PC-9 (cell line): ENCODE measurements around the gene HSPA14. TPM values are rescaled to one million over a fixed set of nuclear protein-coding genes. Genes with fewer than 3 reads are reported as not detected.

ENCODE experiments used
- BruUV-seq: library from RNA; stranded (reverse); fragments of 400-500 nt; replicated peaks from 2 replicates; lab custom pipeline; 2021; lab: Mats Ljungman, UMichigan
- CTCF ChIA-PET: fragments of 300-600 bp; sonication (Branson Sonifier 250); formaldehyde crosslinking; loops from one replicate; lab custom pipeline; 2022; ENCODE audit warnings: antibody characterized with exemption; lab: Charles Lee
- POLR2A ChIA-PET: fragments of 300-600 bp; sonication (Branson Sonifier 250); formaldehyde crosslinking; loops from one replicate; lab custom pipeline; 2022; ENCODE audit warnings: antibody characterized with exemption; ENCODE audit not compliant: unreplicated experiment; lab: Charles Lee
- DNase-seq, 2 experiments: peaks; one replicate each; pipeline versions ENCODE4 v3.0.0 to v3.0.0-alpha.2; 2015 to 2022; ENCODE audit warnings: mixed read lengths in 1 of 2
- H2AFZ ChIP-seq: fragments of 200-600 bp; sonication (generic); 2 replicates; pipeline ENCODE4 v1.8.1; 2017; ENCODE audit warnings: antibody characterized with exemption
- H3F3A ChIP-seq: fragments of 200-600 bp; sonication (generic); 2 replicates; pipeline ENCODE4 v1.8.1; 2017; ENCODE audit warnings: antibody characterized with exemption, mild to moderate bottlenecking, low read depth; ENCODE audit not compliant: insufficient read depth
- H3K27ac ChIP-seq: fragments of 200-600 bp; sonication (generic); 2 replicates; pipeline ENCODE4 v1.6.1; 2016; ENCODE audit warnings: mixed run types
- H3K27me3 ChIP-seq: fragments of 200-600 bp; sonication (generic); 2 replicates; pipeline ENCODE4 v1.6.1; 2016; ENCODE audit warnings: low read depth, mixed run types; ENCODE audit not compliant: insufficient read depth
- H3K36me3 ChIP-seq: fragments of 200-600 bp; sonication (generic); 2 replicates; pipeline ENCODE4 v1.6.1; 2016; ENCODE audit warnings: low read depth, mixed run types
- H3K4me1 ChIP-seq: fragments of 200-600 bp; sonication (generic); replicated peaks from 2 replicates; pipeline ENCODE4 v1.6.1; 2016; ENCODE audit warnings: mixed run types; ENCODE audit not compliant: insufficient read depth
- H3K4me2 ChIP-seq: fragments of 200-600 bp; sonication (generic); 2 replicates; pipeline ENCODE4 v1.6.1; 2017; ENCODE audit warnings: mixed run types
- H3K4me3 ChIP-seq: fragments of 200-600 bp; sonication (generic); 2 replicates; pipeline ENCODE4 v1.6.1; 2016; ENCODE audit warnings: mixed run types
- H3K79me2 ChIP-seq: fragments of 200-600 bp; sonication (generic); 2 replicates; pipeline ENCODE4 v1.6.1; 2017; ENCODE audit warnings: low read depth, mixed run types
- H3K9me2 ChIP-seq: fragments of 200-600 bp; sonication (generic); 2 replicates; pipeline ENCODE4 v1.8.1; 2017; ENCODE audit warnings: mild to moderate bottlenecking; ENCODE audit not compliant: insufficient read depth
- H3K9me3 ChIP-seq: fragments of 200-600 bp; sonication (generic); 2 replicates; pipeline ENCODE4 v1.8.1; 2016; ENCODE audit warnings: low read depth; ENCODE audit not compliant: insufficient read depth
- H4K20me1 ChIP-seq: fragments of 200-600 bp; sonication (generic); 2 replicates; pipeline ENCODE4 v1.8.1; 2017; ENCODE audit not compliant: insufficient read depth
- EZH2 ChIP-seq: fragments of 200-600 bp; sonication (generic); IDR thresholded peaks from 2 replicates; pipeline ENCODE4 v1.8.0; 2017; ENCODE audit warnings: antibody characterized with exemption, low read depth
- intact Hi-C: fragments of 100-400 bp; cut with micrococcal nuclease; formaldehyde crosslinking; loops from one replicate; pipeline ENCODE4 v1.10.0; 2022; ENCODE audit not compliant: unreplicated experiment
- total RNA-seq: library from RNA; stranded (reverse); gene quantifications from 2 replicates; pipeline ENCODE4 v1.2.3, GENCODE V29; 2021
- TF ChIP-seq, protein P1 (sequence below): fragments of 200-600 bp; sonication (generic); conservative IDR thresholded peaks from 2 replicates; pipeline ENCODE4 v1.6.1; 2017; ENCODE audit warnings: mixed run types, antibody characterized with exemption, mild to moderate bottlenecking, moderate library complexity

HSPA14 gene
- total RNA-seq, 1 experiment from 2014 or later, result 23.1 TPM

DNA sequence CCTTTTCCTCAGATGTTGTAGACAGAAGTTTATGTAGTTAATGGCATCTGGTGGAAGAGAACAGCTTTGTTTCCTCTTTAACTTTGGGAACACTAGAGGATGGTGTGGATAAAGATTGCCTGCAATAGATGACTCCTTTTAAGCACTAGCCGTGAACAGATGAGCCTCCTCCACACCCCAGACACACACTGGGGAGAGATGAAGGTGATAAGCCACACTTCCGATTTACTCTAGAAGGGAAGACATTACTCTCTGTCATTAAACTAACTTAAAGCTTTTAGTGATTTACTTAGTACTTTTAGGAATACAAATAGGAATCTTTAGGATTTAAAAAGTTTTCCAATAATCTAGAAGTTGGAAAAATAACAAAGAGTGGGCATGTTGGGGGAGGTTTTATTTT lies 6.8 kb downstream of the HSPA14 start:
- Histone ChIP-seq H3K79me2 (peaks cover 17% of the 10 kb centered on the region; the same call in 1 of the 2 replicates), H3K4me2 (no peak overlapping the region), H3K36me3 (peaks cover 8% of the 10 kb centered on the region), H3K9me2 (no peaks in the 10 kb centered on the region), H3K4me3 (no peak overlapping the region), H3K9me3 (no peaks in the 10 kb centered on the region), H4K20me1 (no peaks in the 10 kb centered on the region), H3F3A (no peaks in the 10 kb centered on the region), H3K4me1 (no peaks in the 10 kb centered on the region), H3K27me3 (no peaks in the 10 kb centered on the region), H3K27ac (no peak overlapping the region), H2AFZ (no peak overlapping the region)
- BruUV-seq, result no TSS peak
- intact Hi-C loops, result no loop called here
- TF ChIP-seq EZH2, result no peak
- TF ChIP-seq, protein P1, sequence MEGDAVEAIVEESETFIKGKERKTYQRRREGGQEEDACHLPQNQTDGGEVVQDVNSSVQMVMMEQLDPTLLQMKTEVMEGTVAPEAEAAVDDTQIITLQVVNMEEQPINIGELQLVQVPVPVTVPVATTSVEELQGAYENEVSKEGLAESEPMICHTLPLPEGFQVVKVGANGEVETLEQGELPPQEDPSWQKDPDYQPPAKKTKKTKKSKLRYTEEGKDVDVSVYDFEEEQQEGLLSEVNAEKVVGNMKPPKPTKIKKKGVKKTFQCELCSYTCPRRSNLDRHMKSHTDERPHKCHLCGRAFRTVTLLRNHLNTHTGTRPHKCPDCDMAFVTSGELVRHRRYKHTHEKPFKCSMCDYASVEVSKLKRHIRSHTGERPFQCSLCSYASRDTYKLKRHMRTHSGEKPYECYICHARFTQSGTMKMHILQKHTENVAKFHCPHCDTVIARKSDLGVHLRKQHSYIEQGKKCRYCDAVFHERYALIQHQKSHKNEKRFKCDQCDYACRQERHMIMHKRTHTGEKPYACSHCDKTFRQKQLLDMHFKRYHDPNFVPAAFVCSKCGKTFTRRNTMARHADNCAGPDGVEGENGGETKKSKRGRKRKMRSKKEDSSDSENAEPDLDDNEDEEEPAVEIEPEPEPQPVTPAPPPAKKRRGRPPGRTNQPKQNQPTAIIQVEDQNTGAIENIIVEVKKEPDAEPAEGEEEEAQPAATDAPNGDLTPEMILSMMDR, result no peak
- ChIA-PET CTCF (interaction anchor here (0.7 kb wide), 1 partner anchor 11 kb away, joined by 3 read pairs; no protein-coding TSS in a partner anchor), POLR2A (interaction anchor here (0.6 kb wide), 1 partner anchor 1323 kb away, joined by 4 read pairs; no protein-coding TSS in a partner anchor)
- DNase-seq, result no peak

DNA sequence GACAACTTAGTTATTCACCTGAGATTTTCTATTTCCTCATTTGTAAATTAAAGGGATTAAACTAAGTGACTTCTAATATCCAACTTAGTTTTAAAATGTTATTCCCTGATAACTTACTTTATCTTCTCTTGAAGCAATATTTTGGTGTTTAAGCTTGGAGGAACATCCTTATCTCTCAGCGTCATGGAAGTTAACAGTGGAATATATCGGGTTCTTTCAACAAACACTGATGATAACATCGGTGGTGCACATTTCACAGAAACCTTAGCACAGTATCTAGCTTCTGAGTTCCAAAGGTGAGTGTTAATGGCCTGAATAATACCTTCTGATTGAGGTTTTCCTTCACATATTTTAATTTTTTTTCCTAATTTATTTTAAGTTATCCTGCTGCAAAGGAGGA lies 14.1 kb downstream of the HSPA14 start:
- H3K9me2 ChIP-seq, result no peaks in the 10 kb centered on the region
- no peak overlapping the region for H3K27ac ChIP-seq
- H3K79me2 ChIP-seq, result no peaks in the 10 kb centered on the region
- no peaks in the 10 kb centered on the region for H3F3A ChIP-seq
- no peak overlapping the region for H2AFZ ChIP-seq
- H3K36me3 ChIP-seq, result peaks cover 10% of the 10 kb centered on the region; the same call in 1 of the 2 replicates
- intact Hi-C loops, result no loop called here
- no peaks in the 10 kb centered on the region for H3K9me3 ChIP-seq
- no peaks in the 10 kb centered on the region for H3K4me1 ChIP-seq
- POLR2A ChIA-PET, result no interaction called here
- H3K4me2 ChIP-seq, result no peak overlapping the region
- no TSS peak for BruUV-seq
- H3K4me3 ChIP-seq, result no peak overlapping the region
- DNase-seq, result no peak
- no peaks in the 10 kb centered on the region for H4K20me1 ChIP-seq
- CTCF ChIA-PET, result no interaction called here
- H3K27me3 ChIP-seq, result no peaks in the 10 kb centered on the region
- TF ChIP-seq, protein P1, result no peak
- TF ChIP-seq EZH2, result no peak

DNA sequence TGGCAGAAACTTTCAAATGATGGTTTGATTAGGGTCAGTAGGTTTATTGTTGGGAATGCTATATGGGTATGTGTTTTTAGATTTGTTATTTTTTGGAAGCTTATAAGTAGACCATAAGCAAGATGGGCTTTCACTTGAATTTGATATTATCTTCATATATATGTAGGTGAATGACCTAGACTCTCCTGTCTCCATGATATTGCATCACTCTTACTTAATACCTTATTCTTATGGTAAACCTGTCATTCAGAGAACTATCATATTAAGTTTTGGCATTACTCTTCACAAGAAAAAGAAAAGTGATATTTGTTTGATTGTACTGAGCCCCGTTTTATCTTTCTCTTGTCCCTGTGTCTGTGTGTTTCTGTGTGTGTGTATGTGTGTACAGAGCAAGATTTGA lies 17.3 kb downstream of the HSPA14 start:
- Histone ChIP-seq H3F3A (no peaks in the 10 kb centered on the region), H3K27me3 (no peaks in the 10 kb centered on the region), H3K4me3 (no peak overlapping the region), H2AFZ (no peak overlapping the region), H3K79me2 (no peaks in the 10 kb centered on the region), H3K4me2 (no peak overlapping the region), H3K9me2 (no peaks in the 10 kb centered on the region), H3K27ac (no peak overlapping the region), H3K36me3 (0 out of 2 replicates have a peak, but pooled peaks cover 10% of the 10 kb centered on the region), H3K9me3 (no peaks in the 10 kb centered on the region), H4K20me1 (no peaks in the 10 kb centered on the region), H3K4me1 (no peaks in the 10 kb centered on the region)
- POLR2A ChIA-PET, result no interaction called here
- DNase-seq, result no peak
- CTCF ChIA-PET, result interaction anchor here (0.5 kb wide), 1 partner anchor 10 kb away, joined by 3 read pairs; no protein-coding TSS in a partner anchor
- intact Hi-C loops, result no loop called here
- no peak for TF ChIP-seq EZH2
- TF ChIP-seq, protein P1, result no peak
- BruUV-seq, result no TSS peak
